GM23248 (cell line): ENCODE measurements around the gene SEZ6L.

Source experiments
- EZH2 ChIP-seq: fragments of 200-600 bp; sonication (generic); IDR thresholded peaks from 2 replicates; pipeline ENCODE4 v1.6.1; 2018; ENCODE audit warnings: antibody characterized with exemption, mild to moderate bottlenecking; ENCODE audit not compliant: insufficient read depth, poor library complexity, severe bottlenecking
- EZH2phosphoT487 ChIP-seq: fragments of 200-600 bp; sonication (generic); IDR thresholded peaks from 2 replicates; pipeline ENCODE4 v1.6.1; 2018; ENCODE audit warnings: antibody characterized with exemption, moderate library complexity, mild to moderate bottlenecking, low read depth; ENCODE audit not compliant: insufficient read depth

- no peak for TF ChIP-seq EZH2phosphoT487
- no peak for TF ChIP-seq EZH2
Observed at GRCh38 chr22:26416670-26417276, 247.5 kb downstream of the SEZ6L start.
